ENCODE data around the gene AJAP1.

Gene AJAP1

DNA sequence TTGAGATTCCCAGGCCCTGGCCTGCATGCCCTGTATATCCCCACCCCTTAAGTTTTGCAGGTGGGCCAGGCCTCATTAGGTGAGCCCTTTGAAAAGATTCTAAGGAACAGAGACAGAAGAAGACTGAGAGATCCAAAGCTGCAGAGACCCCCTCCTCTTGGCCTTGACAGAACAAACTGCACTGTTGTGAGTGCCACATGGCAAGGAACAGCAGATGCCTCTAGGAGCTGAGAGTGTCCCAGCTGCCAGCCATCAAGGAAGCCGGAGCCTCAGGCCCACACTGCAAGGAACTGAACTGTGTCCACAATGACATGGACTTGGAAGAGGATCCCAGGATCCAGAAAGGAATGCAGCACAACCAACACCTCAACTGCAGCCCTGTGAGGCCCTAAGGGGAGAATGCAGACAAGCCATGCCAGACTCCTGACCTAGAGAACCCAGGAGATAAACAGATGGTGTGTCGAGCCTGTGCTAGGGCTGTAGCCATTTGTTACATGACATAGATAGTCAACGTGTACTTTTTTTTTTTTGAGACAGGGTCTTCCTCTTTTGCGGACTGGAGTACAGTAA, 182.7 kb downstream of the AJAP1 start:
- in situ Hi-C loops (cut with MboI; ENCODE audit: low sequenced_read_pairs, unreplicated experiment) = no loop called here
- no peak for DNase-seq (ENCODE audit: low spot score)

DNA sequence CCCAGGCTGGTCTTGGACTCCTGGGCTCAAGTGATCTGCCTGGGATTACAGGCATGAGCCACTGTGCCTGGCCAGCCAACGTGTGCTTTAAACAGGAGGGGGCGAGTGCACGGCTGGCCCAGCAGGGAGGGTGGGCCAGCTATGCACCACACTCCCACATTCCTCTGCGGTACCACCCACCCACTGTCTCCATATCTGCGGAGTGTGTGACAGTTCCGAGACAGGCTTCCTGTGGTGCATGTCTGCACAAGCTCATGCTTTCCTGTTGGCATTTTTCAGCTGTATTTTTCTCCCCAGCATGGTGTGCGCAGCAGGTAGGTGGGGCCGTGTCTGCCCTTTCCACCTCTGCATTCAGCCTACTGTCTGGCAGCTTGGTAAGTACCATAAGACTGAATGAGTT, 183.3 kb downstream of the AJAP1 start:
- in situ Hi-C loops (cut with MboI; ENCODE audit: low sequenced_read_pairs, unreplicated experiment) = no loop called here
- TF ChIP-seq, protein P1, sequence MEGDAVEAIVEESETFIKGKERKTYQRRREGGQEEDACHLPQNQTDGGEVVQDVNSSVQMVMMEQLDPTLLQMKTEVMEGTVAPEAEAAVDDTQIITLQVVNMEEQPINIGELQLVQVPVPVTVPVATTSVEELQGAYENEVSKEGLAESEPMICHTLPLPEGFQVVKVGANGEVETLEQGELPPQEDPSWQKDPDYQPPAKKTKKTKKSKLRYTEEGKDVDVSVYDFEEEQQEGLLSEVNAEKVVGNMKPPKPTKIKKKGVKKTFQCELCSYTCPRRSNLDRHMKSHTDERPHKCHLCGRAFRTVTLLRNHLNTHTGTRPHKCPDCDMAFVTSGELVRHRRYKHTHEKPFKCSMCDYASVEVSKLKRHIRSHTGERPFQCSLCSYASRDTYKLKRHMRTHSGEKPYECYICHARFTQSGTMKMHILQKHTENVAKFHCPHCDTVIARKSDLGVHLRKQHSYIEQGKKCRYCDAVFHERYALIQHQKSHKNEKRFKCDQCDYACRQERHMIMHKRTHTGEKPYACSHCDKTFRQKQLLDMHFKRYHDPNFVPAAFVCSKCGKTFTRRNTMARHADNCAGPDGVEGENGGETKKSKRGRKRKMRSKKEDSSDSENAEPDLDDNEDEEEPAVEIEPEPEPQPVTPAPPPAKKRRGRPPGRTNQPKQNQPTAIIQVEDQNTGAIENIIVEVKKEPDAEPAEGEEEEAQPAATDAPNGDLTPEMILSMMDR (IDR thresholded peaks at IDR 0.05; ENCODE audit: borderline replicate concordance, control extremely low read depth, extremely low read depth, insufficient read depth, missing control alignments) = no peak
- DNase-seq (ENCODE audit: low spot score) = no peak

More for the DNA sequence above, 182.7 kb downstream of the AJAP1 start:
- TF ChIP-seq, protein P1 (IDR thresholded peaks at IDR 0.05; ENCODE audit: borderline replicate concordance, control extremely low read depth, extremely low read depth, insufficient read depth, missing control alignments) = no peak

DNA sequence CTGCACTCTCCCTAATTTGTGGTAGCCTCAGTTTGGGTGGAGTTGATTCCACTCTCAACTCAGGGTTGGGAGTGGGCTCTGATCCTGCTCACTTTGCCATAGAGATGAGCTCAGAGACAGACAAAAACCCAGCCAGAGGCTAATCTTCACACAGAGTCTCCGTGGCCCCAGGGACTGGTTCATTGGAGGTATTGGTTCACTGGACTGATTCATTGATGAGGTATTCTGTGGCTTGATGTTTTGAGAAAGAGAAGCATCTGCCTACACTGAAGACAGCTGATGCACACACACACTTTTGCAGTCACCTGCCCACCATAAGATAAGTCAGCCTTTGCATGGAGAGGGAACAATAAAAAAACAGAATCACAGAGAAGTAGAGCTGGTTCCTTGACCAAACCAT, 183.8 kb downstream of the AJAP1 start:
- in situ Hi-C loops (cut with MboI; ENCODE audit: low sequenced_read_pairs, unreplicated experiment) = no loop called here
- no peak for DNase-seq (ENCODE audit: low spot score)
- TF ChIP-seq, protein P1 (IDR thresholded peaks at IDR 0.05; ENCODE audit: borderline replicate concordance, control extremely low read depth, extremely low read depth, insufficient read depth, missing control alignments) = no peak

Data from GM13976 (cell line).